GM19043 (cell line): Measurements from ENCODE around the gene F11R.
A peak's percentile ranks its signal among the peaks of the same experiment; 100 is the strongest.
"Not testable (repeated sequence)": the region's sequence is repeated elsewhere in the genome, so short reads cannot be mapped to it uniquely, and the experiment has no call there.

ENCODE experiments used
- ATAC-seq: cut with Tn5 transposase; IDR thresholded peaks from one replicate; pipeline ENCODE4 v1.9.1; 2021; ENCODE audit warnings: low read depth; ENCODE audit not compliant: unreplicated experiment

The F11R gene

DNA sequence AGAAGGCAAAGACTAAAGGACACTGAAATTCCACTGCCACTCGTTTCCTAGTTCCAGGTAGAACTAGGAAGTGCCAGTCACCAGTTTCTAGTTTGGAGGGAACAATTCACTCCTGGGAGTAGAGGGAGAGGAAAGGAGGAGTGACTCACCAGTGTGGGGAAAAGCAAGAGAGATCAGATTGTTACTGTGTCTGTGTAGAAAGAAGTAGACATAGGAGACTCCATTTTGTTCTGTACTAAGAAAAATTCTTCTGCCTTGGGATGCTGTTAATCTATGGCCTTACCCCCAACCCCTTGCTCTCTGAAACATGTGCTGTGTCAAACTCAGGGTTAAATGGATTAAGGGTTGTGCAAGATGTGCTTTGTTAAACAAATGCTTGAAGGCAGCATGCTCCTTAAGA lies 4.3 kb downstream of the F11R start:
- ATAC-seq: not testable (repeated sequence)

DNA sequence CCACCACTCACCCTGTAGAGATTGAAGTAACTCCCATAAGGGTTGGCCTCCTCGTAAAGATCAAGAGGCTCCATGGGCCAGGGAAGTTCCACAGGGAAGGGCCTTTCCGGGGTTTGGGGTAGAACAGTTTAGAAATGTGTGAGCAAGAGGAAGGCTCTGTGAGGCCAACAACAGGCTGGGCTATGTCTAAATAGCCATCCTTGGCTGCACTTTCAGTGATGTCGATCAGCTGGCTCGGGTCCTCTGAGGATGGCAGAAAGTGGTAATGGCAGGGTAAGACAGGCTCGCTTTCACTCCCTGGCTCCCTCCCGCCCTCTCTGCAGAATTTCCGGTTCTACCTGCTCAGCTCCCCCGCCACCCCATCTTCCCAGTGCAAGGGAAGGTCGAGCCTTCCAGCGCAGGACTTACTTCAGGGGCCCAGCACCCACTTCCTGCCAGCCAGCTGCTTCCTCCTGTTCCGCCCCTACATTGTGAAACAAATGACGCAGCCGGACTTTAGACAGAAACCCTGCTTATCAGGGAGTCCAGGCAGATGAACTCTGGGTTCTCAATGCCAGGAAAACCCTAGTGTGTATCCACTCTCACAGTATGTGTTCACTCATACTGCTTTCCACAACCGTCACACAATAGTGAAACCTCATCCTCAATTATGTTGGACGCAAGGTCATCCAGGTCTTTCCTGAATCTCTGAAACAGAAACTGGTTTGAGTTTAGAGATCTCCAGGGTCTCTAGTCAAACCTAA lies 7.3 kb downstream of the F11R start:
- peak; percentile 89 for ATAC-seq

DNA sequence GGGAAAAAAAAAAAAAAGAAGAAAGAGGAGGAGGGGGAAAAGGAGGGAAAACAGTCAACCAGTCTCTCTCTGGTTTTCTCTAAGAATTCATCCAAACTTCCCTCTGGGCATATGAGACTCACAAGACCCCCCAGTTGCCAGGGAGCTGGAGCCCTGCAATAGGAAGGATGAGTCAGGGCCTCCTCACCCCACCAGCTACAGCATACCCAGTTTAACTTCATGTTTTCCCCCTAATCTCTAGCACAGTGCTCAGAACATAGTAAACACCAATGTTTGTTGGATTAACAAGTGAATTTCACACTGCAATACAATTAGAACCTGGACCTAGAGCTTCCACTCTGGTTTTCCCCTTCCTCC lies 7.8 kb downstream of the F11R start:
- ATAC-seq: peak; percentile 11

DNA sequence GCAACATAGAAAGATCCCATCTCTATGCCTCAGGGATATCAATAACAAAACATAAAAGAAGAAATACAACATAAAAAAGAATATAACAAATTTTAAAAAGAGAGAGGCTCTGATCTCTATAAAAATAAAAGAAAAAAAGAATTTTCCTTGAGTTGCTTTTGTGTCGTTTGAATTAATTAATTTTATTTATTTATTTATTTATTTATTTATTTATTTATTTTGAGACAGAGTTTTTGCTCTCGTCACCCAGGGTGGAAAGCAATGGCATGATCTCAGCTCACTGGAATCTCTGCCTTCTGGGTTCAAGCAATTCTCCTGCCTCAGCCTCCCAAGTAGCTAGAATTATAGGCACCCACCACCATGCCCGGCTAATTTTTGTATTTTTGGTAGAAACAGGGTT lies 8.5 kb downstream of the F11R start:
- no peak for ATAC-seq

DNA sequence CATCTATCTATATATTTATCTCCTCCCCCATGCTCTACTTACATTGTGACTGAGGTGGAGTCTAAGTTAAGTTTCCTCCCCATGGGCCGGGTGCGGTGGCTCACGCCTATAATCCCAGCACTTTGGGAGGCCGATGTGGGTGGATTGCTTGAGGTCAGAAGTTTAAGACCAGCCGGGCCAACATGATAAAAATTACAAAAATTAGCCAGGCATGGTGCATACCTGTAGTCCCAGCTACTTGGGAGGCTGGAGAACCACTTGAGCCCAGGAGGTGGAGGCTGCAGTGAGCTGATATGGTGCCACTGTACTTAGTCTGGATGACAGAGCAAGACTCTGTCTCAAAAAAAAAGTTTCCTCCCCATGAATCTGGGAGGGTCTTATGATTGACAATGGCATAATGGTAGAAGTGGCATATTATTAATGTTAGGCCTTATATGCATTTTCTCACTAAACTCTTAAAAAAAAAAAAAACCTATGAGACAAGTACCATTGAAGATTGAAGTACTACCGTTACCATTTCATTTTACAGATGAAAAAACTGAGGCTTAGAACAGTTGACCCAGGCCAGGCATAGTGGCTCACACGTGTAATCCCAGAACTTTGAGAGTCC lies 11.2 kb downstream of the F11R start:
- no peak for ATAC-seq

DNA sequence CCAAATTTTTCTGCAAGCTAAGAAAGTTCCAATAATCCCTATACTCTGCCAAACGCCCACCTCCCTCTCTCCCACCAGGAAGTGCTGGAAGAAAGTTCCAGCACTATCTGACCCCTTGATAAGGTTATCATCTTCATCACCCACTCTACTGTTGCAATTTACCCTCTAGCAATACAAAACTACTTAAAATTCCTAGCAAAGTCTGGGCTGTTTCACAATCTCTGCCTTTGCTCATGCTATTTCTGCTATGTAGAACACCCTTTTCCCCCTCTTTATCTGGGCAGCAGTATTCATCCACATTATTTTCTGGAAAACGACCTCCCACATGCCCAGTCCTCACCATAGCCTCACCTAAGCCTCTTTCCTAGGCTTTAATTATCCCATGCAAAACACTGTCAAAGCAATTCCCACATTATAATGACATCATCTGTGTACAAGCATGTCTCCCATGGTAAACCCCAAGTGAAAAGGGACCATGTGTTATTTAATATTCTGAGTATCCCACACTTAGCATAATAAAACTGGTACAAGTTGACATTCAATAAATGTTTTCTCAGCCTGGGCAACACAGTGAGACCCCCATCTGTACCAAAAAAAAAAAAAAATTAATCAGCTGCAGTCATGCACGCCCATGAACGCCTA lies 12.0 kb downstream of the F11R start:
- no peak for ATAC-seq

DNA sequence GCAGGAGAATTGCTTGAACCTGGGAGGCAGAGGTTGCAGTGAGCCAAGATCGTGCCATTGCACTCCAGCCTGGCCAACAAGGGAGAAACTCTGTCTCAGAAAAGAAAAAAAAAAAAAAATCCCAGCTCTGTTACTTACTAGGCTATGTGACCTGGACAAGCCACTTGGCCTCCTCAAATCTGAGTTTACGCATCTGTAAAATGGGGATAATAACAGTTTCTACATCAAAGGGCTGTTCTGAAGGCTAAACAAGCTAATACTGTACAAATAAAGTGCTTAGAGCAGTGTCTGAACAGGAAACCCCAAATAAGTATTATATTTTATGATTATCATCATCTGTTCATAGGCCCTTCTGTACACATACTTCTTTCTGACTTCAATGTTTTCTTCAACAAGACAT lies 13.6 kb downstream of the F11R start:
- no peak for ATAC-seq

DNA sequence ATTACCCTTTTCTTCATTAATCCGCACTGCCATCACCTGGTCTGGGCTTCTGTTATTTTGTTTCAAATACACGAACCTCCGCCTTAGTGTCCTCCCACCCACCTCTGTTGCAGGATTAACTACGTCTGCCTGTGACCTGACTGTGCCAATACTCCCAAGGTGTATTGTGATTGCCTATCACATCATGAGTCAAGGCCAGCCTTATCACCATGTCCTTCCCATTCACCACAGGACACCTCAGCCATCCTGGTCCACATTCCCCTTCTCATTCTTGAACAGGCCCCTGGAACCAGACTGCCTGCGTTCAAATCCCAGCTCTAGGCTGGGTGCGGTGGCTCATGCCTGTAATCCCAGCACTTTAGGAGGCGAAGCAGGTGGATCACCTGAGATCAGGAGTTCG lies 14.4 kb downstream of the F11R start:
- no peak for ATAC-seq

DNA sequence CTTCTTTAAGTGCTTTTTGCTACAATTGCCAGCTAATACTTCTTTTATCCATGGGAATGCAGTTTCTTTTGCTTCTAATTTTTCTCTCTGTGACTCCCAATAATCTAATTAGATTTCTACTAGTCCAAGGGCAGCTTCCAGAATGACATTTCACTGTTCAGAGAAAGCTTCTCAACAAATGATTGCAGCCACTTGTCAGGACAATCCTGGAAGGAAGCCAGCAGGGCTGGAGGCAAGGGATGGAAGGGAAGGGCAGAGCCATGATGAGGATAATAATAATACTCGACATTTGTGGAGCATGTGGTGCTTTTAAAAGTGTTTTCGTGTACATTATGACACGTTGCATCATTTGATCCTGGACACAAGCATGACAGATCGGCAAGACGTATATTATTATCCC lies 19.4 kb downstream of the F11R start:
- no peak for ATAC-seq

DNA sequence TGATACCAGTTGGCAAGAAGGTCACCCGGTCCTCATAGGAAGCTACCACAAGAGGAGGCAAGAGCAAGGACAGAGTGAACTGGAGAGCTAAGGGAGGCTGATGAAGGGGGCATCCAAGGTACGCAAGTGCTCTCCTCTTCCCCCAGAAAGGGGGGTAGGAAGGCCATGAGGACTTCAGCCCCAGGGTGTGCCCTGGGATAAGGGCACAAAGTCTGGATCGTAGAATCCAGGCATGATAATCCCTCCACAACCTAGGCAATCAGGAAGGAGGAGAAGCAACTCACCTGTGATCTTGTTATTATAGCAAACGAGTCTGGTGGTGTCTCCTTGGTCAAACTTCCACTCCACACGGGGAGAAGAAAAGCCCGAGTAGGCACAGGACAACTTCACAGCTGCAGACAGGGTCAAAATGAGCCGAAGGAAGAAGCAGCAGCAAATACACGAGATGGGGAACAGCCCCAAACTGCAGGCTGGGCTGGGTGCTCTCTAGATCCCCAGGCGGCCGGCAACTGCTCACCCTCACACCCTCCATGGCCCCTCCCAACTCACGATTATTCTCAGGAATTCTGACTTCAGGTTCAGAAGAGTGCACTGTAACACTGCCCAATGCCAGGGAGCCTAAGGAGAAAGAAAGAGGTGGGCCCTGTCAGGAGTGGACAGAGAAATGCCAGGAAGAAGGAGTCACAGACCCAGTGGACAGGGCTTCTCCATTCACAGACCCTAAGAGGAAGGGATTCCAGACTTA lies 20.0 kb downstream of the F11R start:
- no peak for ATAC-seq

DNA sequence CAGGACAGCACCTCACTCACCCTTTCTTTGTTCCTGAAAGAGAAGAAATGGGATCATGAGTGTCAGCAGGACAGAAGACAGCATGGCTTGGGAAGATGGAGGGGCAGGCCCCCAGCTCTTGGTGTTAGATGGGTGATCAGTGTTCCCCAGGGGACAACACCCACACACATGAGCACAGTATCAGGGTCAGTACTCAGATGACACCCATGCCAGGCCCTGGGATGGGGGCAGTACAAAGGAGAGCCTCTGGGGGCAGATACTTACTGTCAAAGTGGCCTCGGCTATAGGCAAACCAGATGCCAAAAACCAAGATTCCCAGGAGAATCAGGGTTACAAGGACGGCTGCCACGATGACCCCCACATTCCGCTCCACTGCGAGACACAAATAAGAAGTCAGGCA lies 21.6 kb downstream of the F11R start:
- no peak for ATAC-seq

DNA sequence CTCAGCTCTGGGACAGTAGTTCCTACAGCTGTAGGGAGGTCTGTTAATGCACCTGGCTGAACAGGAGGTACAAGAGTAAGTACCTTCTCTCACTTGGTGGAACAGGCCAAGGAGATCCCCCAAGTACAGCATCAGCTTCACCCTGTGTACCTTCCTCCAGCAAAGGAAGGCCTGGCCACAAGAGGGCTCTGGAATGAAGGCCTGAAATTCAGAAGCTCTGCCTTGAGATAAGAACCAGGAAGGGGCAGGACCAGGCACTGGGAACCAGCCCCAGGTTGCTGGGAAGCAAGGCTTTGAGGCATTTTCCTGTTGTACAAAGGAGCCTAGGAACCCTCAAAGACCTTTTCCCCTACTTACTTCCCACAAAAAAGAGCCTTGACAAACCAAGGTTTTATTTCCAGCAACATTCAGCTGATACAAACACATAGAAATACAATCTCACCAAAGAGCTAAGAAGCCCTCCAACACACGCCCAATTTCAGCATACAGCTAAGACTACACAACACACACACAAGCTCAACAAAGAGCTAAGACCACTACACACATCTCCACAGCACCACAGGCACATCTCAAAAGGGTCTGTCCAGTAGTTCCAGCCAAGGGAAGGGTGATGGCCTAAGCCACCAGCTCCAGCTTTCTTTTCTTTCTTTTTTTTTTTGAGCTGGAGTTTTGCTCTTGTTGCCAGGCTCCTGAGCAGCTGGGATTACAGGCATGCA lies 23.5 kb downstream of the F11R start:
- no peak for ATAC-seq

DNA sequence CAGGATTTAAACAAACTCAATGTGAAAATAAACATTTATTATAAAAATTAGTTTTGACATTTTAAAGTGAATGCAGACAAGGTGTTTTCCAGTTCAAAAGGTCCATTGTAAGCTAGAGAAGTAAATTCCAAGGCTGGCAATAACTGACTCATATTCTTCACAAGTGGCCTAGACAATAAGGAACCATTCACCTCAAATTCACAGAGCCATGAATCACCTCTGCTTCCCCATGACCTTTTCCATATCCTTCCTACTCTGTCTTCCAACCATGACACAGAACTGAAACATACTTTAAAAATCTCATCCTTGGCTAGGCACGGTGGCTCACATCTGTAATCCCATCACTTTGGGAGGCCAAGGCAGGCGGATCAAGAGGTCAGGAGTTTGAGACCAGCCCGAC lies 24.8 kb downstream of the F11R start:
- no peak for ATAC-seq

DNA sequence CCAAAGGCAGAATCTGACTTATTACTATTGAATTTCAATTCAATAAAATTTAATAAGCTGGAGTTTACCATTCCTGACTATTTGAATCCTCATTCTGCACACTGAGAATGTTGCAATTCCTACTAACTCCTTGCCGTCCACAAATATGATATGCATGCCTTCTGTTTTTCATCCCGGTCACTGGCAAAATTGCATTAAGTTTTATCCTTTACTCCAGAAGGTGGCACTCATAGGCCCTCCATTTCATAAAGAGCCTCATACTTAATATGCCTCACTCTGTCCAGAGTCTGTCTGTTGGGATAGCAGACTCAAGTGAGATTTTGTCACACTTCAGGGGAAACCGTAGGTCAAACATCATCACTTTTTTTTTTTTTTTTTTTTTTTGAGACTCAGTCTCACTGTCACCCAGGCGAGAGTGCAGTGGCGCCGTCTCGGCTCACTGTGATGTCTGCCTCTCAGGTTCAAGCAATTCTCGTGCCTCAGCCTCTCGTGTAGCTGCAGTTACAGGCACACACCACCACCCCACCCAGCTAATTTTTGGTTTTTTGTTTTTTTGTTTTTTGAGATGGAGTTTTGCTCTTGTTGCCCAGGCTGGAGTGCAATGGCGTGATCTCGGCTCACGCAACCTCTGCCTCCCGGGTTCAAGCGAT lies 27.3 kb downstream of the F11R start:
- ATAC-seq: no peak

DNA sequence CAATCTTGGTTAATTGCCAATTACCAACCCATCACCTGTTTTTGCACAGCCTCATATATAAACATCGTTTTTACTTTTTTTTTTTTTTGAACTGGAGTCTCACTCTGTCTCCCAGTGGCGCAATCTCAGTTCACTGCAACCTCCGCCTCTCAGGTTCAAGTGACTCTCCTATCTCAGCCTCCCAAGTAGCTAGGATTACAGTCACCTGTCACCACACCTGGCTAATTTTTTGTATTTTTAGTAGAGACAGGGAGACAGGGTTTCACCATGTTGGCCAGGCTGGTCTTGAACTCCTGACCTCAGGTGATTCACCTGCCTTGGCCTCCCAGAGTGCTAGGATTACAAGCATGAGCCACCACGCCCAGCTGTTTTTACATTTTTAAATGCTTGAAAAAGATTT lies 28.9 kb downstream of the F11R start:
- not testable (repeated sequence) for ATAC-seq

DNA sequence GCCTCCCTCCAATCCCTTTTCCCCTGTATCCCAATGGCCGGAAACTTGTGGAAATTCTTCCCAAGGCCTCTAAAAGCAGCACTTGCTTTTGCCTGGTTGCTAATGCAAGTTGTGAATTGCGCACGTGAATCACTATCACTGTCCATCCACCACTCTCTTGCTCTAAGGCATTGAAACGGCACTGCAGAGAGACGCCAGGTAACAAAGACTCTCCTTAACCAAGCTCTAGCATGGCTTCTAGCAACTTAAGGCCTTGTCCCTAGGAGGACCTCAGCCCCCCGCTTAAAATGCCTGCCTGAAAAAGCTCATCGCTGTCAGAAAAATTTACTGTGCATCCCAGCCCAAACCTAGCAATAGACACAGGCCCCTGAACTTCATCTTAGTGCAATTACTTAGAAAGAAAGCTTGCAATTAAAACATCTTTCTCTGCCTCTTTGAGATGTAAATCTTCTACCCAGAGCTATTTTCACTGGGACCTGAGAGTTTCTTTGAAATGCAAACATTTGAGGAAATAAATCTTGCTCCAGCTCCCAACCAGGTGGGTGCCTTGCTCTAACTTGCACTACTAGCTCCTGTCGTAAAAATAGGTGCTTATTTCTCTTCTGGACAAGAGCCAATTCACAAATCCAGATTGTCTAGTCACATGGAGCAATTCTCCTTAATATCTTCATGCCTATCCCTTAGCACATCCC lies 33.4 kb downstream of the F11R start:
- no peak for ATAC-seq

DNA sequence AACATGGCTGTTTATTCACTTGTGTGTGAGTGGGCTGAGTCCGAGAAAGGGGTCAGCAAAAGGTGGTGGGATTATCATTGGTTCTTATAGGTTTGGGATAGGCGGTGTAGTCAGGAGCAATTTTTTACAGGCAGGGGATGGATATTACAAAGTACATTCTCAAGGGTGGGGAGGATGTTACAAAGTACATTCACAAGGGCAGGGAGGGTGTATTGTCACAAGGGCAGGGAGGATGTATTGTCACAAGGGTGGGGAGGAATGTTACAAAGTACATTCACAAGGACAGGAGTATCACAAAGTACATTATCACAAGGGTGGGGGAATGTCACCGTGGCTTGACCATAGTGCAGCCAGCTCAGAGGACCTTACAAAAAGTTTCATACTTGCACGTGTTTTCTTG lies 35.2 kb downstream of the F11R start:
- ATAC-seq: no peak

DNA sequence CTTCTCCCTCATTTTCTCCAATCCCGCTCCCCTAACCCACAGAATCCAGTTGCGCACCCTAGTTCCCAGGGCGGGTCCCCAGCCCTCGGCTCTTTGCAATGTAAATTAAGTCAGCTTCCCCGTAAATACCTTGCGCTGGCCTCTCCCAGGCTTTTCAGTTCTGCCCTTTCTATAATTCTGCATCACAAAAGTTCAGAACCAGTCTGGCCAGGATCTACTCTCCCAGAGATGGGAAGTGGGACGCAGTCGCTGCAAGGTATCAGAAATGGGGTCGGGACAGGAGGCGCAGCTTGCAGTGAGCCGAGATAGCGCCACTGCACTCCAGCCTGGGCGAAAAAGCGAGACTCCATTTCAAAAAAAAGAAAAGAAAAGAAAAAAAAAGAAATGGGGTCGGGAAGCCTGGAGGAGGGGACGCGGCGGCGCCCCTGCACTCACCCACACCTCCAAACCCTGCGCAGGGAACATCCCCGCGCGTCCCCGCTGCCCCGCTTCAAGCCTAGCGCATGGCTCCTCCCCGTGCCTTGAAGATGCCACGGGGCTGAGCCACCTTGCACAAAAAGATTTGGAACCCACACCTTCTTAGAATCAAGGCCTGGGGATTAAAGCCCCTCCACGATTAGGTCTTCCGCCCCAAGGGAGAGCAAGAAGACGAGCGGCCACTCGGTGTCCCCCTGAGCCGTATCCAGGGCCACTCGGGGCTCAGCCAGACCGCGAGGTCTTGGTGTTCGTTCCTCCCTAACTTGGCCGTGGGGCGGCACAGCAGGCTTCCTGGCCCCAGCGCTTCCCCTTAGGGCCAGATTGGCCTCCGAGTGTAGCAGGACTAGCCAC lies 39.2 kb downstream of the F11R start:
- ATAC-seq: no peak

DNA sequence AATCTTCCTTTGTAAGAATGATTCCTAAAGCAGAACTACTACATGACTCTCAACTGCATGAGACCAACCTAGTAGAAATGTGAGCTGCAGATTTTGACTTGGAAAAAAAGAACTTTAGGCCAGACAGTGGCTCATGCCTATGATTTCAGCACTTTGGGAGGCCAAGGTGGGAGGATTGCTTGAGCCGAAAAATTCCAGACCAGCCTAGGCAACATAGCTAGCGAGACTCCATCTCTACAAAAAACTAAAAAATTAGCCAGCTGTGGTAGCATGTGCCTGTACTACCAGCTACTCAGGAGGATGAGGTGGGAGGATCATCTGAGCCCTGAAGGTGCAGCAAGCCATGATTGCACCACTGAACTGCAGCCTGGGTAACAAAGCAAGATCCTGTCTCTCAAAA lies 41.7 kb downstream of the F11R start:
- ATAC-seq: no peak
